HepG2 (cell line): ENCODE measurements around the gene ALB. TPM values are rescaled to one million over a fixed set of nuclear protein-coding genes. Genes with fewer than 3 reads are reported as not detected.
A peak's percentile ranks its signal among the peaks of the same experiment; 100 is the strongest.

ENCODE experiments used
- ATF6 ChIP-seq: sonication (generic); formaldehyde crosslinking; conservative IDR thresholded peaks from 2 replicates; pipeline ENCODE4 v1.4.0; 2020; ENCODE audit warnings: missing genetic modification reagents
- CEBPG ChIP-seq: IDR thresholded peaks from 2 replicates; pipeline ENCODE4 v1.6.1; 2016
- E2F2 ChIP-seq: sonication (generic); formaldehyde crosslinking; IDR thresholded peaks from 2 replicates; pipeline ENCODE4 v1.4.0; 2020; ENCODE audit warnings: missing genetic modification reagents, borderline replicate concordance
- FOXA1 ChIP-seq, 2 experiments: fragments of 450-650 bp in 1 of 2; sonication (generic) in 1 of 2; formaldehyde crosslinking in 1 of 2; IDR thresholded peaks; 2 replicates each; pipeline versions ENCODE4 v1.4.0 to v1.6.1; 2016 to 2020; ENCODE audit warnings: missing genetic modification reagents in 1 of 2
- GATAD2A ChIP-seq: IDR thresholded peaks from 2 replicates; pipeline ENCODE4 v1.6.1; 2016
- HOXA7 ChIP-seq: sonication (generic); formaldehyde crosslinking; IDR thresholded peaks from 2 replicates; pipeline ENCODE4 v1.8.1; 2022; ENCODE audit warnings: mild to moderate bottlenecking, missing genetic modification reagents, moderate library complexity
- MAX ChIP-seq: IDR thresholded peaks from 2 replicates; pipeline ENCODE4 v1.6.1; 2012; ENCODE audit warnings: inconsistent platforms
- MAZ ChIP-seq, 2 experiments: sonication (generic) in 1 of 2; formaldehyde crosslinking in 1 of 2; IDR thresholded peaks; 2 replicates each; pipeline versions ENCODE4 v1.5.0 to v1.6.1; 2012 to 2020; ENCODE audit warnings: low read depth in 2 of 2, mild to moderate bottlenecking in 2 of 2, borderline replicate concordance in 1 of 2, improper control_type of control experiment in 1 of 2, low read length in 1 of 2, missing genetic modification reagents in 1 of 2, moderate library complexity in 1 of 2
- NFYC ChIP-seq: IDR thresholded peaks from 2 replicates; pipeline ENCODE4 v1.6.1; 2016; ENCODE audit warnings: missing genetic modification reagents, missing compliant biosample characterization
- RARA ChIP-seq: IDR thresholded peaks from 2 replicates; pipeline ENCODE4 v1.6.1; 2016; ENCODE audit warnings: missing genetic modification reagents, missing compliant biosample characterization
- RFXANK ChIP-seq: IDR thresholded peaks from 2 replicates; pipeline ENCODE4 v1.6.1; 2016
- SOX6 ChIP-seq, 2 experiments: fragments of 450-650 bp in 1 of 2; sonication (generic) in 1 of 2; formaldehyde crosslinking in 1 of 2; IDR thresholded peaks; 2 replicates each; pipeline versions ENCODE4 v1.4.0 to v1.6.1; 2017 to 2020; ENCODE audit warnings: antibody characterized with exemption in 1 of 2, mild to moderate bottlenecking in 1 of 2, missing genetic modification reagents in 1 of 2
- TFE3 ChIP-seq: IDR thresholded peaks from 2 replicates; pipeline ENCODE4 v1.6.1; 2016
- ZBTB20 ChIP-seq: sonication (generic); formaldehyde crosslinking; IDR thresholded peaks from 2 replicates; pipeline ENCODE4 v1.8.1; 2023; ENCODE audit warnings: missing genetic modification reagents, low read depth, mild to moderate bottlenecking, borderline replicate concordance
- ZBTB37 ChIP-seq: sonication (generic); formaldehyde crosslinking; IDR thresholded peaks from 2 replicates; pipeline ENCODE4 v1.4.0; 2020; ENCODE audit warnings: mild to moderate bottlenecking, missing genetic modification reagents
- ZBTB7A ChIP-seq: sonication (generic); formaldehyde crosslinking; IDR thresholded peaks from 2 replicates; pipeline ENCODE4 v1.8.0; 2022; ENCODE audit warnings: mild to moderate bottlenecking, missing genetic modification reagents
- ZMYM2 ChIP-seq: sonication (generic); formaldehyde crosslinking; IDR thresholded peaks from 2 replicates; pipeline ENCODE4 v1.8.0; 2022; ENCODE audit warnings: mild to moderate bottlenecking, missing genetic modification reagents
- polyA plus RNA-seq, 8 experiments: library from polyadenylated mRNA; depleted of rRNA in 3 of 8; stranded (reverse) in 7 of 8; unstranded in 1 of 8; fragments of >200 nt; fragmentation: Illumina TruSeq in 4 of 8; extraction: Trizol in 4 of 8; gene quantifications; 2 replicates each; pipeline versions ENCODE4 v1.2.1 to v1.2.3, GENCODE V29; 2011 to 2016; ENCODE audit warnings: low read depth in 4 of 8, missing spikeins in 1 of 8, mixed read lengths in 1 of 8; ENCODE audit not compliant: insufficient read depth in 1 of 8
- total RNA-seq, 5 experiments: library from RNA; depleted of rRNA; stranded (reverse); fragments of >200 nt; fragmentation: Illumina TruSeq; extraction: Trizol; gene quantifications; 2 replicates each; pipeline ENCODE4 v1.2.3, GENCODE V29; 2016; ENCODE audit warnings: low read depth in 1 of 5
- TF ChIP-seq, protein P1 (sequence below): sonication (generic); formaldehyde crosslinking; IDR thresholded peaks from 2 replicates; pipeline ENCODE4 v1.9.0; 2021; ENCODE audit warnings: missing genetic modification reagents, borderline replicate concordance

Gene ALB
- total and polyA plus RNA-seq, 2 of the 13 experiments (the other 11 are each of a cell fraction or from before 2014, with no cell fraction given), result 22,259 to 22,625 TPM

GRCh38 chr4:73375328-73375741 lies 28.8 kb upstream of the ALB start (continued):
- TF ChIP-seq E2F2 (CRISPR knock-in tag) (no peak), GATAD2A (CRISPR knock-in tag) (peak; percentile 91), RFXANK (no peak), FOXA1 (IDR thresholded peaks at IDR 0.05) (peak; percentile 72; the same call in 1 of the 2 replicates), FOXA1 (CRISPR knock-in tag; IDR thresholded peaks at IDR 0.05) (peak; percentile 90), ZBTB37 (CRISPR knock-in tag) (peak; percentile 88), RARA (CRISPR knock-in tag) (peak; percentile 74), HOXA7 (CRISPR knock-in tag) (no peak), ZMYM2 (CRISPR knock-in tag) (0 out of 2 replicates have a peak, but pooled peaks have one; percentile 31), ATF6 (0 out of 2 replicates have a peak, but pooled peaks have one; percentile 52), TFE3 (CRISPR knock-in tag) (peak; percentile 59; the same call in 1 of the 2 replicates), MAX (peak; percentile 75), NFYC (CRISPR knock-in tag) (0 out of 2 replicates have a peak, but pooled peaks have one; percentile 30), ZBTB7A (CRISPR knock-in tag) (peak; percentile 87; the same call in 1 of the 2 replicates), MAZ (IDR thresholded peaks at IDR 0.05; ENCODE audit: borderline replicate concordance, low read depth, low read length) (peak; percentile 35; the same call in 1 of the 2 replicates), MAZ (CRISPR knock-in tag; IDR thresholded peaks at IDR 0.05; ENCODE audit: low read depth) (no peak), ZBTB20 (CRISPR knock-in tag) (peak; percentile 77; the same call in 1 of the 2 replicates), CEBPG (CRISPR knock-in tag) (peak; percentile 31; the same call in 1 of the 2 replicates), SOX6 (IDR thresholded peaks at IDR 0.05) (no peak), SOX6 (CRISPR knock-in tag; IDR thresholded peaks at IDR 0.05) (peak; percentile 86)
- TF ChIP-seq, protein P1, sequence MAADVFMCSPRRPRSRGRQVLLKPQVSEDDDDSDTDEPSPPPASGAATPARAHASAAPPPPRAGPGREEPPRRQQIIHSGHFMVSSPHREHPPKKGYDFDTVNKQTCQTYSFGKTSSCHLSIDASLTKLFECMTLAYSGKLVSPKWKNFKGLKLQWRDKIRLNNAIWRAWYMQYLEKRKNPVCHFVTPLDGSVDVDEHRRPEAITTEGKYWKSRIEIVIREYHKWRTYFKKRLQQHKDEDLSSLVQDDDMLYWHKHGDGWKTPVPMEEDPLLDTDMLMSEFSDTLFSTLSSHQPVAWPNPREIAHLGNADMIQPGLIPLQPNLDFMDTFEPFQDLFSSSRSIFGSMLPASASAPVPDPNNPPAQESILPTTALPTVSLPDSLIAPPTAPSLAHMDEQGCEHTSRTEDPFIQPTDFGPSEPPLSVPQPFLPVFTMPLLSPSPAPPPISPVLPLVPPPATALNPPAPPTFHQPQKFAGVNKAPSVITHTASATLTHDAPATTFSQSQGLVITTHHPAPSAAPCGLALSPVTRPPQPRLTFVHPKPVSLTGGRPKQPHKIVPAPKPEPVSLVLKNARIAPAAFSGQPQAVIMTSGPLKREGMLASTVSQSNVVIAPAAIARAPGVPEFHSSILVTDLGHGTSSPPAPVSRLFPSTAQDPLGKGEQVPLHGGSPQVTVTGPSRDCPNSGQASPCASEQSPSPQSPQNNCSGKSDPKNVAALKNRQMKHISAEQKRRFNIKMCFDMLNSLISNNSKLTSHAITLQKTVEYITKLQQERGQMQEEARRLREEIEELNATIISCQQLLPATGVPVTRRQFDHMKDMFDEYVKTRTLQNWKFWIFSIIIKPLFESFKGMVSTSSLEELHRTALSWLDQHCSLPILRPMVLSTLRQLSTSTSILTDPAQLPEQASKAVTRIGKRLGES (CRISPR knock-in tag), result no peak
